D721Med (cell line): ENCODE data around the gene ARAF.

Experiments used
- DNase-seq: peaks from one replicate; pipeline ENCODE4 v3.0.0; 2011; ENCODE audit warnings: low spot score; ENCODE audit not compliant: insufficient read length
- FAIRE-seq: peaks from 2 replicates; lab custom pipeline; 2011; peaks lifted over from hg19 to GRCh38; lab: Jason Lieb, UNC
- TF ChIP-seq, protein P1 (sequence below): IDR thresholded peaks from 2 replicates; pipeline ENCODE4 v1.5.1; 2012; ENCODE audit warnings: mild to moderate bottlenecking, control low read depth; ENCODE audit not compliant: insufficient read depth; ENCODE audit errors: missing control alignments

The ARAF gene

DNA sequence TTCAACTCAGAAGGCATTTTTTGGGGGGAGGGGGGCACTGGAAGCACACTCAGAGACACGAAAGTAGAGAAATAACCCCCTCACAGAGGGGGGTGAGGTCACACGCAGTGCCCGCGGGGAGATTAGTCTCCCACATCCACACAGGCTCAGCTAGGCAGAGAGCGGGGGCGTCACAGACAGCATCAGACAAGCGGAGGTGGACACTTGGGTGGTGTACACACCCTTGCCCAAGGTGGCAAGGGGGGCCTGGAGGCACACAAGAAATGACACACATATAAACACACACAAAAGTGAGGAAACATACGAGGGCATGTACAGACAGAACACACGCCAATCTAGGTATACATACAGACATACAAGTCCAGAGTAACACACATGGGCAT, 59.3 kb downstream of the ARAF start:
- FAIRE-seq (no peak), DNase-seq (no peak)
- TF ChIP-seq, protein P1, sequence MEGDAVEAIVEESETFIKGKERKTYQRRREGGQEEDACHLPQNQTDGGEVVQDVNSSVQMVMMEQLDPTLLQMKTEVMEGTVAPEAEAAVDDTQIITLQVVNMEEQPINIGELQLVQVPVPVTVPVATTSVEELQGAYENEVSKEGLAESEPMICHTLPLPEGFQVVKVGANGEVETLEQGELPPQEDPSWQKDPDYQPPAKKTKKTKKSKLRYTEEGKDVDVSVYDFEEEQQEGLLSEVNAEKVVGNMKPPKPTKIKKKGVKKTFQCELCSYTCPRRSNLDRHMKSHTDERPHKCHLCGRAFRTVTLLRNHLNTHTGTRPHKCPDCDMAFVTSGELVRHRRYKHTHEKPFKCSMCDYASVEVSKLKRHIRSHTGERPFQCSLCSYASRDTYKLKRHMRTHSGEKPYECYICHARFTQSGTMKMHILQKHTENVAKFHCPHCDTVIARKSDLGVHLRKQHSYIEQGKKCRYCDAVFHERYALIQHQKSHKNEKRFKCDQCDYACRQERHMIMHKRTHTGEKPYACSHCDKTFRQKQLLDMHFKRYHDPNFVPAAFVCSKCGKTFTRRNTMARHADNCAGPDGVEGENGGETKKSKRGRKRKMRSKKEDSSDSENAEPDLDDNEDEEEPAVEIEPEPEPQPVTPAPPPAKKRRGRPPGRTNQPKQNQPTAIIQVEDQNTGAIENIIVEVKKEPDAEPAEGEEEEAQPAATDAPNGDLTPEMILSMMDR = no peak
